ENCODE data around the gene APOD.
"Not testable (repeated sequence)": the region's sequence is repeated elsewhere in the genome, so short reads cannot be mapped to it uniquely, and the experiment has no call there.

GRCh38 chr3:195630938-195631495, 47.3 kb upstream of the APOD start:
- TF ChIP-seq CTCF (conservative IDR thresholded peaks at IDR 0.05; ENCODE audit: low read depth, low read length); CEBPB (IDR thresholded peaks at IDR 0.05; ENCODE audit: low read depth, low read length); MAFK (IDR thresholded peaks at IDR 0.05; ENCODE audit: low read depth, low read length); USF2 (IDR thresholded peaks at IDR 0.05; ENCODE audit: low read depth, low read length); FOS (IDR thresholded peaks at IDR 0.05; ENCODE audit: low read depth, low read length); POLR2A (IDR thresholded peaks at IDR 0.05; ENCODE audit: low read depth, low read length); MAZ (IDR thresholded peaks at IDR 0.05; ENCODE audit: borderline replicate concordance, low read depth, low read length); CHD1 (IDR thresholded peaks at IDR 0.05; ENCODE audit: low read depth, low read length); SMC3 (IDR thresholded peaks at IDR 0.05; ENCODE audit: low read depth, low read length): not testable (repeated sequence)

Data from IMR-90 (cell line).